ENCODE measurements around the gene TBX10. TPM values are rescaled to one million over a fixed set of nuclear protein-coding genes. Genes with fewer than 3 reads are reported as not detected.

Gene TBX10
- total and polyA plus RNA-seq, 7 experiments from 2014 or later: not detected

GRCh38 chr11:67613313-67613959 lies 26.1 kb downstream of the TBX10 start:
- Histone ChIP-seq H3K36me3 (ENCODE audit: control insufficient read depth in 2 of 3, insufficient read depth in 3 of 3, low read length in 3 of 3) (peaks cover 0 to 43% (median 5%) of the 10 kb centered on the region in 3 experiments), H3K27ac (ENCODE audit: low read depth, low read length) (peak overlapping the region; percentile 96), H3K4me1 (ENCODE audit: control insufficient read depth in 2 of 2, insufficient read depth in 2 of 2, low read length in 2 of 2) (peaks cover 25 to 29% of the 10 kb centered on the region in 2 donors), H3K9me3 (ENCODE audit: control insufficient read depth in 2 of 3, low read length in 3 of 3) (no peaks in the 10 kb centered on the region), H3K4me3 (ENCODE audit: low read length) (peak overlapping the region; percentile 60), H3K27me3 (ENCODE audit: control insufficient read depth in 2 of 2, insufficient read depth in 2 of 2, low read length in 2 of 2) (no peaks in the 10 kb centered on the region)
- ATAC-seq (no peak), DNase-seq (no peak)
- Mint-ChIP-seq H3K9me3 (no peaks in the 10 kb centered on the region), H3K4me3 (peak overlapping the region; percentile 59 to 87 (median 82)), H3K4me1 (peaks cover 21 to 56% (median 43%) of the 10 kb centered on the region in 7 donors), H3K36me3 (peaks cover 0 to 17% (median 3%) of the 10 kb centered on the region in 5 donors), H3K27me3 (peaks cover 0 to 9% (median 0%) of the 10 kb centered on the region in 5 donors), H3K27ac (peak overlapping the region; percentile 92 to 99 (median 98))
- intact Hi-C loops (cut with micrococcal nuclease): no loop called here
- CTCF ChIA-PET: interaction anchor here (0.6 to 2.1 kb wide), 10 partner anchors 13 to 342 kb away, joined by 3 to 8 read pairs (median 3); partner anchors contain the start of gene NUDT8
- POLR2A ChIA-PET: interaction anchor here (0.5 to 2.8 kb wide), 9 partner anchors 8 to 185 kb away, joined by 3 to 27 read pairs (median 5); partner anchors contain the start of genes ACY3, GSTP1 and NUDT8

GRCh38 chr11:67612751-67613150 lies 26.8 kb downstream of the TBX10 start:
- H3K4me3 ChIP-seq (ENCODE audit: low read length): no peak overlapping the region

GRCh38 chr11:67611704-67612587 lies 27.6 kb downstream of the TBX10 start:
- no peaks in the 10 kb centered on the region for H3K9me3 Mint-ChIP-seq
- POLR2A ChIA-PET: no interaction called here
- Histone ChIP-seq H3K4me1 (ENCODE audit: control insufficient read depth in 2 of 2, insufficient read depth in 2 of 2, low read length in 2 of 2) (peaks cover 33 to 41% of the 10 kb centered on the region in 2 donors), H3K27ac (ENCODE audit: low read depth, low read length) (peak overlapping the region; percentile 96), H3K9me3 (ENCODE audit: control insufficient read depth in 2 of 3, low read length in 3 of 3) (no peaks in the 10 kb centered on the region), H3K36me3 (ENCODE audit: control insufficient read depth in 2 of 3, insufficient read depth in 3 of 3, low read length in 3 of 3) (peaks cover 0 to 48% (median 5%) of the 10 kb centered on the region in 3 experiments), H3K4me3 (ENCODE audit: low read length) (no peak overlapping the region), H3K27me3 (ENCODE audit: control insufficient read depth in 2 of 2, insufficient read depth in 2 of 2, low read length in 2 of 2) (no peaks in the 10 kb centered on the region)
- H3K27ac Mint-ChIP-seq: peak overlapping the region in 6 of 9 donors; percentile 23 to 99 (median 68)
- CTCF ChIA-PET: no interaction called here
- H3K4me3 Mint-ChIP-seq: no peak overlapping the region
- no peak for ATAC-seq
- intact Hi-C loops (cut with micrococcal nuclease): no loop called here
- H3K27me3 Mint-ChIP-seq: peaks cover 0 to 1% (median 0%) of the 10 kb centered on the region in 5 donors
- DNase-seq: no peak
- H3K4me1 Mint-ChIP-seq: peaks cover 10 to 54% (median 39%) of the 10 kb centered on the region in 7 donors
- peaks cover 0 to 19% (median 3%) of the 10 kb centered on the region in 5 donors for H3K36me3 Mint-ChIP-seq

More at GRCh38 chr11:67612751-67613150, 26.8 kb downstream of the TBX10 start:
- ATAC-seq: no peak
- POLR2A ChIA-PET: no interaction called here
- Mint-ChIP-seq H3K4me1 (peaks cover 18 to 57% (median 43%) of the 10 kb centered on the region in 7 donors), H3K9me3 (no peaks in the 10 kb centered on the region), H3K4me3 (peak overlapping the region in 2 of 10 donors; percentile 6 to 56), H3K36me3 (peaks cover 0 to 19% (median 3%) of the 10 kb centered on the region in 5 donors), H3K27ac (peak overlapping the region in 6 of 9 donors; percentile 96 to 99 (median 98)), H3K27me3 (peaks cover 0 to 6% (median 0%) of the 10 kb centered on the region in 5 donors)
- H3K27me3 ChIP-seq (ENCODE audit: control insufficient read depth in 2 of 2, insufficient read depth in 2 of 2, low read length in 2 of 2): no peaks in the 10 kb centered on the region
- peaks cover 0 to 44% (median 5%) of the 10 kb centered on the region in 3 experiments for H3K36me3 ChIP-seq (ENCODE audit: control insufficient read depth in 2 of 3, insufficient read depth in 3 of 3, low read length in 3 of 3)
- H3K27ac ChIP-seq (ENCODE audit: low read depth, low read length): peak overlapping the region; percentile 96
- CTCF ChIA-PET: no interaction called here
- intact Hi-C loops (cut with micrococcal nuclease): no loop called here
- DNase-seq: no peak
- H3K9me3 ChIP-seq (ENCODE audit: control insufficient read depth in 2 of 3, low read length in 3 of 3): no peaks in the 10 kb centered on the region
- H3K4me1 ChIP-seq (ENCODE audit: control insufficient read depth in 2 of 2, insufficient read depth in 2 of 2, low read length in 2 of 2): peaks cover 27 to 35% of the 10 kb centered on the region in 2 donors

GRCh38 chr11:67611165-67611564 lies 28.4 kb downstream of the TBX10 start:
- Mint-ChIP-seq H3K4me3 (no peak overlapping the region), H3K4me1 (peaks cover 10 to 57% (median 39%) of the 10 kb centered on the region in 7 donors), H3K9me3 (no peaks in the 10 kb centered on the region), H3K27ac (peak overlapping the region in 1 of 9 donors; percentile 43), H3K36me3 (peaks cover 0 to 19% (median 3%) of the 10 kb centered on the region in 5 donors), H3K27me3 (no peaks in the 10 kb centered on the region)
- POLR2A ChIA-PET: no interaction called here
- Histone ChIP-seq H3K9me3 (ENCODE audit: control insufficient read depth in 2 of 3, low read length in 3 of 3) (no peaks in the 10 kb centered on the region), H3K27me3 (ENCODE audit: control insufficient read depth in 2 of 2, insufficient read depth in 2 of 2, low read length in 2 of 2) (no peaks in the 10 kb centered on the region), H3K4me3 (ENCODE audit: low read length) (no peak overlapping the region), H3K27ac (ENCODE audit: low read depth, low read length) (no peak overlapping the region), H3K4me1 (ENCODE audit: control insufficient read depth in 2 of 2, insufficient read depth in 2 of 2, low read length in 2 of 2) (peaks cover 33 to 44% of the 10 kb centered on the region in 2 donors), H3K36me3 (ENCODE audit: control insufficient read depth in 2 of 3, insufficient read depth in 3 of 3, low read length in 3 of 3) (peaks cover 0 to 50% (median 5%) of the 10 kb centered on the region in 3 experiments)
- ATAC-seq (no peak), DNase-seq (no peak)
- CTCF ChIA-PET: no interaction called here
- intact Hi-C loops (cut with micrococcal nuclease): no loop called here

DNA sequence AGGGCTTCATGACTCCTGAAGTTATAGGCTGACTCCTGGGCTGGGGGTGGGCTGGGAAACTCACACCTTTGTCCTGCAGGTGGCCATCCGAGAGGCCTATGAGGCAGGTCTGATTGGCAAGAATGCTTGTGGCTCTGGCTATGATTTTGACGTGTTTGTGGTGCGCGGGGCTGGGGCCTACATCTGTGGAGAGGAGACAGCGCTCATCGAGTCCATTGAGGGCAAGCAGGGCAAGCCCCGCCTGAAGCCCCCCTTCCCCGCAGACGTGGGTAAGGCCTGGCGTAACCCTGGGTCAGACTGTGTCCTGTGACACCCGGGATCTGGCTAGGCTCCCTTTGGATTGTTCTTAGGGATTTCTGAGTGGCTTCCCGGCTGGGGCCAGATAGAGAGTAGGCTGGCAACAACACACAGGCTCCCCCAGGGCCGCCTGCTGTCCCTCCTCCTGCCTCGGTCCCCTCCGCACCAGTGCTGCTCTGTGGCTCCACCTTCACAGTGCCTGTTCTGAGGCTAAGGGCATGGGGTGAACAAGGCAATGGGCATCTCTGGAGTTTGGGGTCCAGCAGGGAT lies 29.2 kb downstream of the TBX10 start:
- H3K4me1 Mint-ChIP-seq: peaks cover 10 to 55% (median 36%) of the 10 kb centered on the region in 7 donors
- ChIA-PET CTCF (interaction anchor here (0.7 kb wide), 1 partner anchor 18 kb away, joined by 3 read pairs; no protein-coding TSS in a partner anchor), POLR2A (interaction anchor here (0.6 to 3.3 kb wide), 2 partner anchors 10 to 26 kb away, joined by 3 to 14 read pairs; partner anchors contain the start of gene GSTP1)
- no peaks in the 10 kb centered on the region for H3K27me3 Mint-ChIP-seq
- intact Hi-C loops (cut with micrococcal nuclease): no loop called here
- H3K4me1 ChIP-seq (ENCODE audit: control insufficient read depth in 2 of 2, insufficient read depth in 2 of 2, low read length in 2 of 2): peaks cover 31 to 40% of the 10 kb centered on the region in 2 donors
- H3K4me3 Mint-ChIP-seq: peak overlapping the region in 2 of 10 donors; percentile 21 to 25
- H3K27ac Mint-ChIP-seq: peak overlapping the region in 3 of 9 donors; percentile 23 to 52 (median 42)
- H3K36me3 ChIP-seq (ENCODE audit: control insufficient read depth in 2 of 3, insufficient read depth in 3 of 3, low read length in 3 of 3): peaks cover 0 to 50% (median 5%) of the 10 kb centered on the region in 3 experiments
- peaks cover 0 to 19% (median 3%) of the 10 kb centered on the region in 5 donors for H3K36me3 Mint-ChIP-seq
- no peaks in the 10 kb centered on the region for H3K27me3 ChIP-seq (ENCODE audit: control insufficient read depth in 2 of 2, insufficient read depth in 2 of 2, low read length in 2 of 2)
- H3K9me3 Mint-ChIP-seq: no peaks in the 10 kb centered on the region
- DNase-seq (no peak), ATAC-seq (no peak)
- H3K27ac ChIP-seq (ENCODE audit: low read depth, low read length): no peak overlapping the region
- no peaks in the 10 kb centered on the region for H3K9me3 ChIP-seq (ENCODE audit: control insufficient read depth in 2 of 3, low read length in 3 of 3)
- no peak overlapping the region for H3K4me3 ChIP-seq (ENCODE audit: low read length)

DNA sequence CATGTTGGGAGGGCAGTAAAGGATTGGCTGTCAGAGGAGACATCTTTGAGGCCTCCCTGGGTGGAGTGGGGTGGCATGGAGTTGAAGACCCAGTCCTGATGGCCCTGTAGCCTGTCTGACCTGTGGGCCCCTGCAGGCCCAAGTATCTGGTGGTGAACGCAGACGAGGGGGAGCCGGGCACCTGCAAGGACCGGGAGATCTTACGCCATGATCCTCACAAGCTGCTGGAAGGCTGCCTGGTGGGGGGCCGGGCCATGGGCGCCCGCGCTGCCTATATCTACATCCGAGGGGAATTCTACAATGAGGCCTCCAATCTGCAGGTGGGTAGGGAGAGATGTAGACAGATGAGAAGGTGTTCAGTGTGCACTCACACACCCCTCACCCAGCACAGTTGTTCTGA lies 30.2 kb downstream of the TBX10 start:
- Histone ChIP-seq H3K9me3 (ENCODE audit: control insufficient read depth in 2 of 3, low read length in 3 of 3) (no peaks in the 10 kb centered on the region), H3K27ac (ENCODE audit: low read depth, low read length) (no peak overlapping the region), H3K27me3 (ENCODE audit: control insufficient read depth in 2 of 2, insufficient read depth in 2 of 2, low read length in 2 of 2) (no peaks in the 10 kb centered on the region), H3K4me1 (ENCODE audit: control insufficient read depth in 2 of 2, insufficient read depth in 2 of 2, low read length in 2 of 2) (peaks cover 20 to 29% of the 10 kb centered on the region in 2 donors), H3K4me3 (ENCODE audit: low read length) (no peak overlapping the region), H3K36me3 (ENCODE audit: control insufficient read depth in 2 of 3, insufficient read depth in 3 of 3, low read length in 3 of 3) (peaks cover 0 to 50% (median 5%) of the 10 kb centered on the region in 3 experiments)
- CTCF ChIA-PET: interaction anchor here (0.5 to 1.5 kb wide), 2 partner anchors 202 to 255 kb away, joined by 4 to 5 read pairs; no protein-coding TSS in a partner anchor
- ATAC-seq (no peak), DNase-seq (no peak)
- peak overlapping the region in 3 of 9 donors; percentile 42 to 95 (median 93) for H3K27ac Mint-ChIP-seq
- H3K36me3 Mint-ChIP-seq: peaks cover 0 to 19% (median 3%) of the 10 kb centered on the region in 5 donors
- peaks cover 5 to 48% (median 28%) of the 10 kb centered on the region in 7 donors for H3K4me1 Mint-ChIP-seq
- intact Hi-C loops (cut with micrococcal nuclease): no loop called here
- POLR2A ChIA-PET: interaction anchor here (0.6 to 3.3 kb wide), 2 partner anchors 25 to 256 kb away, joined by 3 to 14 read pairs; partner anchors contain the start of genes GSTP1 and POLD4
- H3K27me3 Mint-ChIP-seq: peaks cover 0 to 1% (median 0%) of the 10 kb centered on the region in 5 donors
- peak overlapping the region in 1 of 10 donors; percentile 9 for H3K4me3 Mint-ChIP-seq
- no peaks in the 10 kb centered on the region for H3K9me3 Mint-ChIP-seq
